ENCODE results near the gene DIPK1A.
"Not testable (repeated sequence)": the region's sequence is repeated elsewhere in the genome, so short reads cannot be mapped to it uniquely, and the experiment has no call there.

DIPK1A gene

GRCh38 chr1:92980732-92981647 lies 19.7 kb upstream of the DIPK1A start:
- no peak for DNase-seq (ENCODE audit: low read depth in 2 of 2)

GRCh38 chr1:92975551-92976232 lies 14.4 kb upstream of the DIPK1A start:
- no peak for DNase-seq (ENCODE audit: low read depth in 2 of 2)

GRCh38 chr1:92974112-92974511 lies 12.8 kb upstream of the DIPK1A start:
- DNase-seq (ENCODE audit: low read depth in 2 of 2), result not testable (repeated sequence)

- no peak for DNase-seq (ENCODE audit: low read depth in 2 of 2)
These were observed 12.1 kb upstream of the DIPK1A start for GRCh38 chr1:92973203-92973897.

GRCh38 chr1:92972409-92973129 lies 11.3 kb upstream of the DIPK1A start:
- no peak for DNase-seq (ENCODE audit: low read depth in 2 of 2)

GRCh38 chr1:92971932-92972331 lies 10.7 kb upstream of the DIPK1A start:
- not testable (repeated sequence) for DNase-seq (ENCODE audit: low read depth in 2 of 2)

GRCh38 chr1:92970990-92971689 lies 9.9 kb upstream of the DIPK1A start:
- DNase-seq (ENCODE audit: low read depth in 2 of 2), result no peak

GRCh38 chr1:92969517-92969916 lies 8.3 kb upstream of the DIPK1A start:
- no peak for DNase-seq (ENCODE audit: low read depth in 2 of 2)

GRCh38 chr1:92968138-92969032 lies 7.1 kb upstream of the DIPK1A start:
- DNase-seq (ENCODE audit: low read depth in 2 of 2), result no peak

GRCh38 chr1:92964998-92965397 lies 3.7 kb upstream of the DIPK1A start:
- DNase-seq (ENCODE audit: low read depth in 2 of 2), result no peak

GRCh38 chr1:92964316-92964715 lies 3.1 kb upstream of the DIPK1A start:
- no peak for DNase-seq (ENCODE audit: low read depth in 2 of 2)

GRCh38 chr1:92961896-92962752 lies 862 bp upstream of the DIPK1A start:
- peak in 1 of 2 donors; percentile 23 for DNase-seq (ENCODE audit: low read depth in 2 of 2)

- peak in 1 of 2 donors; percentile 29 for DNase-seq (ENCODE audit: low read depth in 2 of 2)
These were observed 699 bp downstream of the DIPK1A start for GRCh38 chr1:92960395-92961130.

GRCh38 chr1:92958203-92958970 lies 2.9 kb downstream of the DIPK1A start:
- DNase-seq (ENCODE audit: low read depth in 2 of 2), result no peak

- no peak for DNase-seq (ENCODE audit: low read depth in 2 of 2)
These were observed 4.1 kb downstream of the DIPK1A start for GRCh38 chr1:92957030-92957734.

GRCh38 chr1:92956254-92957029 lies 4.8 kb downstream of the DIPK1A start:
- no peak for DNase-seq (ENCODE audit: low read depth in 2 of 2)

Data from stimulated activated CD8-positive, alpha-beta memory T cell treated with anti-CD3 and anti-CD28 coated beads, Interleukin-7, amount 100 ng/mL, for 1 hour (primary cell).